ENCODE data around the gene ABCC3. TPM values are rescaled to one million over a fixed set of nuclear protein-coding genes. Genes with fewer than 3 reads are reported as not detected.
A peak's percentile ranks its signal among the peaks of the same experiment; 100 is the strongest.

Gene ABCC3
- total and polyA plus RNA-seq, 4 donors, result 10.3 to 46.4 (median 32.0) TPM

- Histone ChIP-seq H3K4me3 (no peak overlapping the region), H3K4me1 (ENCODE audit: control insufficient read depth in 5 of 5, insufficient read depth in 5 of 5, low read length in 5 of 5) (peaks cover 0 to 28% (median 11%) of the 10 kb centered on the region in 5 donors), H3K27me3 (ENCODE audit: control insufficient read depth in 3 of 3, insufficient read depth in 3 of 3, low read length in 2 of 3) (no peaks in the 10 kb centered on the region), H3K9me3 (ENCODE audit: control insufficient read depth in 4 of 4, insufficient read depth in 3 of 4, low read length in 3 of 4) (no peaks in the 10 kb centered on the region), H3K36me3 (ENCODE audit: control insufficient read depth in 4 of 4, insufficient read depth in 4 of 4, low read length in 4 of 4) (peaks cover 4 to 16% (median 9%) of the 10 kb centered on the region in 4 donors), H3K27ac (ENCODE audit: low read depth in 1 of 2, low read length in 1 of 2) (no peak overlapping the region), H3K9ac (ENCODE audit: insufficient read depth in 1 of 2, low read length in 2 of 2) (no peak overlapping the region)
- DNase-seq (peak; percentile 68 to 81 (median 70)), ATAC-seq (ENCODE audit: insufficient read depth, low FRiP score) (no peak)
- 76 to 77% methylated on average over 19 of the region's 19 CpGs for WGBS, 2 donors
- TF ChIP-seq CTCF (IDR thresholded peaks at IDR 0.05; ENCODE audit: control extremely low read depth, extremely low read depth), result no peak
Measured at GRCh38 chr17:50689956-50690886, 55.5 kb downstream of the ABCC3 start.

GRCh38 chr17:50690887-50691549 lies 56.3 kb downstream of the ABCC3 start:
- H3K4me1 ChIP-seq (ENCODE audit: control insufficient read depth in 5 of 5, insufficient read depth in 5 of 5, low read length in 5 of 5), result peaks cover 0 to 28% (median 11%) of the 10 kb centered on the region in 5 donors
- H3K9me3 ChIP-seq (ENCODE audit: control insufficient read depth in 4 of 4, insufficient read depth in 3 of 4, low read length in 3 of 4), result no peaks in the 10 kb centered on the region
- 55 to 80% methylated on average over 9 of the region's 9 CpGs for WGBS, 2 donors
- H3K9ac ChIP-seq (ENCODE audit: insufficient read depth in 1 of 2, low read length in 2 of 2), result no peak overlapping the region
- no peak for TF ChIP-seq CTCF (IDR thresholded peaks at IDR 0.05; ENCODE audit: control extremely low read depth, extremely low read depth)
- H3K36me3 ChIP-seq (ENCODE audit: control insufficient read depth in 4 of 4, insufficient read depth in 4 of 4, low read length in 4 of 4), result peaks cover 12 to 24% (median 12%) of the 10 kb centered on the region in 4 donors
- H3K27ac ChIP-seq (ENCODE audit: low read depth in 1 of 2, low read length in 1 of 2), result no peak overlapping the region
- ATAC-seq (ENCODE audit: insufficient read depth, low FRiP score), result no peak
- H3K4me3 ChIP-seq, result no peak overlapping the region
- H3K27me3 ChIP-seq (ENCODE audit: control insufficient read depth in 3 of 3, insufficient read depth in 3 of 3, low read length in 2 of 3), result no peaks in the 10 kb centered on the region
- no peak for DNase-seq

- no peak overlapping the region for H3K27ac ChIP-seq (ENCODE audit: low read depth in 1 of 2, low read length in 1 of 2)
- no peak overlapping the region for H3K9ac ChIP-seq (ENCODE audit: insufficient read depth in 1 of 2, low read length in 2 of 2)
- H3K4me3 ChIP-seq, result no peak overlapping the region
- 69 to 79% methylated on average over 6 of the region's 6 CpGs for WGBS, 2 donors
- DNase-seq (peak; percentile 35 to 80 (median 51)), ATAC-seq (ENCODE audit: insufficient read depth, low FRiP score) (no peak)
- peaks cover 0 to 26% (median 11%) of the 10 kb centered on the region in 5 donors for H3K4me1 ChIP-seq (ENCODE audit: control insufficient read depth in 5 of 5, insufficient read depth in 5 of 5, low read length in 5 of 5)
- peaks cover 17 to 31% (median 19%) of the 10 kb centered on the region in 4 donors for H3K36me3 ChIP-seq (ENCODE audit: control insufficient read depth in 4 of 4, insufficient read depth in 4 of 4, low read length in 4 of 4)
- no peaks in the 10 kb centered on the region for H3K27me3 ChIP-seq (ENCODE audit: control insufficient read depth in 3 of 3, insufficient read depth in 3 of 3, low read length in 2 of 3)
- H3K9me3 ChIP-seq (ENCODE audit: control insufficient read depth in 4 of 4, insufficient read depth in 3 of 4, low read length in 3 of 4), result no peaks in the 10 kb centered on the region
- no peak for TF ChIP-seq CTCF (IDR thresholded peaks at IDR 0.05; ENCODE audit: control extremely low read depth, extremely low read depth)
Measured at GRCh38 chr17:50691550-50692447, 57.1 kb downstream of the ABCC3 start.

All from lung (tissue), 12 donors.